Sigmoid colon (tissue), 4 donors: ENCODE measurements around the gene VAT1L.

Experiments
- CTCF ChIP-seq, 4 experiments: fragments of 450-650 bp in 3 of 4; fragments of 200-600 bp in 1 of 4; IDR thresholded peaks; one replicate each; pipeline ENCODE4 v1.5.1; 2016 to 2019; ENCODE audit warnings: antibody characterized with exemption in 4 of 4, mild to moderate bottlenecking in 3 of 4, moderate library complexity in 2 of 4
- EP300 ChIP-seq, 4 donors: sonication (generic); formaldehyde crosslinking; IDR thresholded peaks; one replicate each; pipeline ENCODE4 v1.6.1; 2017; ENCODE audit warnings: antibody characterized with exemption in 4 of 4
- POLR2A ChIP-seq, 2 donors: fragments of 450-650 bp; IDR thresholded peaks; one replicate each; pipeline ENCODE4 v1.6.1; 2016; ENCODE audit warnings: antibody characterized with exemption in 2 of 2, mild to moderate bottlenecking in 2 of 2, moderate library complexity in 2 of 2
- POLR2AphosphoS5 ChIP-seq, 4 donors: sonication (generic); formaldehyde crosslinking; IDR thresholded peaks; one replicate each; pipeline ENCODE4 v1.6.1; 2017; ENCODE audit warnings: antibody characterized with exemption in 4 of 4

GRCh38 chr16:77937473-77938149 lies 149.2 kb downstream of the VAT1L start:
- no peak for TF ChIP-seq CTCF (IDR thresholded peaks at IDR 0.05)
- TF ChIP-seq POLR2A (IDR thresholded peaks at IDR 0.05), result no peak
- TF ChIP-seq EP300 (IDR thresholded peaks at IDR 0.05), result no peak
- TF ChIP-seq POLR2AphosphoS5 (IDR thresholded peaks at IDR 0.05), result no peak
